K562 (cell line): ENCODE data around the gene FGFR1OP2. TPM values are rescaled to one million over a fixed set of nuclear protein-coding genes. Genes with fewer than 3 reads are reported as not detected.

Experiments used
- ATAC-seq: fragments of 200-7000 bp; cut with Tn5 transposase; 3 replicates; pipeline ENCODE4 v1.9.1; 2020; ENCODE audit warnings: moderate library complexity
- BruUV-seq: library from RNA; stranded (reverse); fragments of 400-500 nt; replicated peaks from 2 replicates; lab custom pipeline; 2021; lab: Mats Ljungman, UMichigan
- CTCF ChIA-PET: fragments of 300-600 bp; formaldehyde crosslinking; extraction: SDS; loops from one replicate; lab custom pipeline; 2021; ENCODE audit warnings: low intra/inter-chr PET ratio; lab: Yijun Ruan, JAX
- POLR2A ChIA-PET: fragments of 300-600, 350-650 bp; sonication (Branson Sonifier 250); formaldehyde crosslinking; extraction: SDS; loops from one replicate; lab custom pipeline; 2021; ENCODE audit warnings: antibody characterized with exemption, inconsistent platforms; lab: Yijun Ruan, JAX
- DNase-seq, 4 experiments: peaks; one replicate each; pipeline versions ENCODE4 v3.0.0 to v3.0.0-alpha.2; 2011 to 2018; ENCODE audit warnings: low spot score in 3 of 4, mixed read lengths in 3 of 4; ENCODE audit errors: extremely low read depth in 1 of 4
- FAIRE-seq: peaks from 2 replicates; lab custom pipeline; 2011; peaks lifted over from hg19 to GRCh38; lab: Jason Lieb, UNC
- H2AFZ ChIP-seq: 2 replicates; pipeline ENCODE4 v1.6.0; 2011; ENCODE audit warnings: low read depth, low read length, control low read depth, inconsistent platforms
- H3K27ac ChIP-seq: fragments of 200-600 bp; 3 replicates; pipeline ENCODE4 v1.8.0; 2011; ENCODE audit warnings: low read depth, mild to moderate bottlenecking, control low read depth, inconsistent platforms, low read length, moderate library complexity, mixed read lengths; ENCODE audit errors: extremely low read depth
- H3K27me3 ChIP-seq, 2 experiments: fragments of 300-600 bp in 1 of 2; 2 replicates in 1 of 2; 3 replicates in 1 of 2; pipeline versions ENCODE4 v1.6.0 to v1.8.0; 2011; ENCODE audit warnings: inconsistent platforms in 2 of 2, low read length in 2 of 2, mild to moderate bottlenecking in 1 of 2, mixed read lengths in 1 of 2, moderate library complexity in 1 of 2; ENCODE audit not compliant: control insufficient read depth in 2 of 2, insufficient read depth in 2 of 2
- H3K36me3 ChIP-seq: fragments of 300-600 bp; 3 replicates; pipeline ENCODE4 v1.8.0; 2011; ENCODE audit warnings: mild to moderate bottlenecking, low read length, inconsistent platforms; ENCODE audit not compliant: control insufficient read depth, insufficient read depth
- H3K4me1 ChIP-seq, 2 experiments: fragments of 200-600 bp in 1 of 2; replicated peaks in 1 of 2; 2 replicates in 1 of 2; 3 replicates in 1 of 2; pipeline versions ENCODE4 v1.5.1 to v1.8.0; 2011; ENCODE audit warnings: inconsistent platforms in 2 of 2, low read length in 2 of 2, mild to moderate bottlenecking in 1 of 2, mixed read lengths in 1 of 2, moderate library complexity in 1 of 2; ENCODE audit not compliant: control insufficient read depth in 2 of 2, insufficient read depth in 2 of 2
- H3K4me2 ChIP-seq: 2 replicates; pipeline ENCODE4 v1.6.1; 2011; ENCODE audit warnings: low read length, control low read depth, inconsistent platforms, mixed read lengths; ENCODE audit not compliant: insufficient read depth
- H3K4me3 ChIP-seq: fragments of 200-600 bp; sonication (generic), shearing (Covaris generic); 2 replicates; pipeline ENCODE4 v1.5.1; 2016; ENCODE audit warnings: control low read depth, inconsistent platforms
- H3K79me2 ChIP-seq: fragments of 200-600 bp; 3 replicates; pipeline ENCODE4 v1.8.0; 2011; ENCODE audit warnings: low read length, inconsistent platforms; ENCODE audit not compliant: control insufficient read depth, insufficient read depth
- H3K9ac ChIP-seq, 2 experiments: 2 replicates each; pipeline versions ENCODE4 v1.6.0 to v1.6.1; 2011; ENCODE audit warnings: low read depth in 2 of 2, low read length in 2 of 2, control low read depth in 1 of 2, inconsistent platforms in 1 of 2, mild to moderate bottlenecking in 1 of 2, mixed read lengths in 1 of 2; ENCODE audit not compliant: insufficient read depth in 1 of 2
- H3K9me1 ChIP-seq: one replicate; pipeline ENCODE4 v1.6.0; 2011; ENCODE audit warnings: inconsistent platforms, mild to moderate bottlenecking, low read length, moderate library complexity; ENCODE audit not compliant: control insufficient read depth, insufficient read depth
- H3K9me3 ChIP-seq: replicated peaks from 2 replicates; pipeline ENCODE4 v1.5.1; 2011; ENCODE audit warnings: low read depth, low read length, inconsistent platforms; ENCODE audit not compliant: control insufficient read depth, insufficient read depth
- H4K20me1 ChIP-seq: replicated peaks from 2 replicates; pipeline ENCODE4 v1.6.1; 2011; ENCODE audit warnings: low read length, inconsistent platforms, mixed read lengths; ENCODE audit not compliant: control insufficient read depth, insufficient read depth
- DPF2 ChIP-seq: fragments of 450-650 bp; IDR thresholded peaks from 2 replicates; pipeline ENCODE4 v1.6.1; 2016
- MGA ChIP-seq: fragments of 450-650 bp; IDR thresholded peaks from 2 replicates; pipeline ENCODE4 v1.6.1; 2016; ENCODE audit warnings: mild to moderate bottlenecking, moderate library complexity
- RBFOX2 ChIP-seq: fragments of 200-400 bp; formaldehyde crosslinking; IDR thresholded peaks from 2 replicates; pipeline ENCODE4 v1.6.1; 2017; ENCODE audit warnings: low read depth, mild to moderate bottlenecking, low read length, moderate library complexity
- TBP ChIP-seq: optimal IDR thresholded peaks from 2 replicates; pipeline ENCODE3; 2011; ENCODE audit warnings: low read depth, low read length, improper control_type of control experiment
- ZNF347 ChIP-seq: fragments of 450-650 bp; formaldehyde crosslinking; IDR thresholded peaks from 2 replicates; pipeline ENCODE4 v1.4.0; 2020; ENCODE audit warnings: low read depth, mild to moderate bottlenecking, moderate library complexity
- WGBS: fragments of 100-300 bp; shearing (Covaris generic); methylation state at CpG from one replicate; pipeline ENCODE4 v1.1.6; 2016; ENCODE audit warnings: low coverage, mixed read lengths; ENCODE audit not compliant: insufficient coverage; ENCODE audit errors: missing lambda C conversion rate; 5-methylcytosine and 5-hydroxymethylcytosine counted together
- in situ Hi-C: fragments of 300-500 bp; cut with MboI; formaldehyde crosslinking; loops from 4 replicates; pipeline ENCODE4 v1.15.0; 2018; ENCODE audit warnings: inconsistent platforms, mixed read lengths
- intact Hi-C: fragments of 100-400 bp; cut with micrococcal nuclease; formaldehyde crosslinking; loops from 2 replicates; pipeline ENCODE4 v1.14.2; 2022
- polyA plus RNA-seq, 8 experiments: library from polyadenylated mRNA; depleted of rRNA in 4 of 8; stranded (reverse) in 5 of 8; unstranded in 3 of 8; fragments of >200 nt; fragmentation: Nextera tagmentation in 2 of 8; fragmentation: Illumina TruSeq in 1 of 8; extraction: Ambion mirVana in 2 of 8; extraction: Trizol in 1 of 8; gene quantifications; 2 replicates each; pipeline versions ENCODE4 v1.2.1 to v1.2.3, GENCODE V29; 2011 to 2014; ENCODE audit warnings: inconsistent platforms in 1 of 8, missing spikeins in 1 of 8
- total RNA-seq, 7 experiments: library from RNA; depleted of rRNA in 6 of 7; stranded (reverse); fragments of >200 nt in 6 of 7; fragmentation: Illumina TruSeq in 2 of 7; extraction: Trizol in 2 of 7; gene quantifications; 2 replicates each; pipeline versions ENCODE4 v1.2.1 to v1.2.3, GENCODE V29; 2011 to 2021; ENCODE audit warnings: low replicate concordance in 1 of 7

Gene FGFR1OP2
- total and polyA plus RNA-seq, 9 of the 15 experiments (the other 6 are each of a cell fraction or from before 2014, with no cell fraction given): 31.6 to 49.0 (median 37.1) TPM

- peak; percentile 86 for TF ChIP-seq RBFOX2
Observed at GRCh38 chr12:27014085-27014858, 76.0 kb downstream of the FGFR1OP2 start, which contains the start of gene TM7SF3 (continued).

GRCh38 chr12:27014859-27015729, 76.8 kb downstream of the FGFR1OP2 start:
- intact Hi-C loops: loop anchor here (1.0 to 10.0 kb wide), 9 partner anchors 67 to 310 kb away; partner anchors contain the start of genes C12orf71, INTS13 and STK38L
- no TSS peak for BruUV-seq
- H3K9me3 ChIP-seq: no peaks in the 10 kb centered on the region
- H2AFZ ChIP-seq: peak overlapping the region; percentile 97
- peak overlapping the region in 1 of 2 experiments; percentile 70; a peak in 2 of 4 replicates for H3K9ac ChIP-seq
- CTCF ChIA-PET: interaction anchor here (0.5 to 0.8 kb wide), 4 partner anchors 16 to 361 kb away, joined by 3 to 4 read pairs (median 3); no protein-coding TSS in a partner anchor
- peak overlapping the region; percentile 88; the same call in 1 of the 2 replicates for H3K4me3 ChIP-seq
- POLR2A ChIA-PET: interaction anchor here (1.6 to 2.3 kb wide), 2 partner anchors 18 to 30 kb away, joined by 4 to 6 read pairs; no protein-coding TSS in a partner anchor
- WGBS: 37% methylated on average over 12 of the region's 12 CpGs
- peaks cover 25 to 34% of the 10 kb centered on the region in 2 experiments for H3K4me1 ChIP-seq
- ATAC-seq (peak; percentile 1; the same call in 1 of the 3 replicates), DNase-seq (peak in 2 of 4 experiments; percentile 10 to 35), FAIRE-seq (no peak)
- no peaks in the 10 kb centered on the region for H3K9me1 ChIP-seq
- no peaks in the 10 kb centered on the region for H3K27me3 ChIP-seq
- H3K36me3 ChIP-seq: no peaks in the 10 kb centered on the region; the same call in 2 of the 3 replicates
- H4K20me1 ChIP-seq: no peaks in the 10 kb centered on the region
- H3K79me2 ChIP-seq: peaks cover 16% of the 10 kb centered on the region
- in situ Hi-C loops: loop anchor here (5.0 to 10.0 kb wide), 2 partner anchors 78 to 160 kb away; partner anchors contain the start of genes FGFR1OP2 and INTS13
- peak overlapping the region; percentile 84 for H3K4me2 ChIP-seq
- H3K27ac ChIP-seq: peak overlapping the region; percentile 78
- peak; percentile 69; the same call in 1 of the 2 replicates for TF ChIP-seq MGA
- TF ChIP-seq ZNF347 (CRISPR knock-in tag): no peak
- TF ChIP-seq TBP: no peak
- TF ChIP-seq DPF2: 0 out of 2 replicates have a peak, but pooled peaks have one; percentile 1
